HS-5 (cell line): ENCODE data around the gene RNU6-9.
"Not testable (repeated sequence)": the region's sequence is repeated elsewhere in the genome, so short reads cannot be mapped to it uniquely, and the experiment has no call there.

Source experiments
- DNase-seq: peaks from one replicate; pipeline ENCODE4 v3.0.0-alpha.2; 2012; ENCODE audit warnings: low read depth

RNU6-9 gene

DNA sequence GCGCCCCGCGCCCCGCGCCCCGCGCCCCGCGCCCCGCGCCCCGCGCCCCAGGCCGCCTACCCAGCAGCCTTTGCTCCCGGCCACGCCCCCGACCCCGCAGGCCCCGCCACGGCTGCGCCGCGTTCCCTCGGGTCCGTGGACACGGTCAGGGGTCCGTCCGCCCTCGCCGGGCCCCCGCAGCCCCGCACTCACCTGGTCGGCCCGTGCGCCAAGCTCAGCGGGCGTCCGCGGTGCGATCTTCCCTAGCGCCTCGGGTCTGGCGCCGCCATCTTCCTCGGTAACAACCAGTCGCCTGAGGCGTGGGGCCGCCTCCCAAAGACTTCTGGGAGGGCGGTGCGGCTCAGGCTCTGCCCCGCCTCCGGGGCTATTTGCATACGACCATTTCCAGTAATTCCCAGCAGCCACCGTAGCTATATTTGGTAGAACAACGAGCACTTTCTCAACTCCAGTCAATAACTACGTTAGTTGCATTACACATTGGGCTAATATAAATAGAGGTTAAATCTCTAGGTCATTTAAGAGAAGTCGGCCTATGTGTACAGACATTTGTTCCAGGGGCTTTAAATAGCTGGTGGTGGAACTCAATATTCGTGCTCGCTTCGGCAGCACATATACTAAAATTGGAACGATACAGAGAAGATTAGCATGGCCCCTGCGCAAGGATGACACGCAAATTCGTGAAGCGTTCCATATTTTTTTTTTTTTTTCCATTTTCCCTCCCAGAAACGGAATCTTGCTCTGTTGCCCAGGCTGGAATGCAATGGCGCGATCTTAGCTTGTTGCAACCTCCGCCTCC, at the start of gene RNU6-9, which contains the start of gene MED16:
Gene RNU6-9, plus strand, starts transcription at position 591 of the 796 bp plus-strand sequence.
Gene MED16, minus strand, starts transcription at position 294 of the 796 bp plus-strand sequence. CDS start 2,056 bp downstream, outside the sequence.
- DNase-seq = peak; percentile 86

GRCh38 chr19:843836-844545, 49.3 kb upstream of the RNU6-9 start:
- no peak for DNase-seq

- no peak for DNase-seq
Observed at GRCh38 chr19:844546-844971, 48.7 kb upstream of the RNU6-9 start.

DNA sequence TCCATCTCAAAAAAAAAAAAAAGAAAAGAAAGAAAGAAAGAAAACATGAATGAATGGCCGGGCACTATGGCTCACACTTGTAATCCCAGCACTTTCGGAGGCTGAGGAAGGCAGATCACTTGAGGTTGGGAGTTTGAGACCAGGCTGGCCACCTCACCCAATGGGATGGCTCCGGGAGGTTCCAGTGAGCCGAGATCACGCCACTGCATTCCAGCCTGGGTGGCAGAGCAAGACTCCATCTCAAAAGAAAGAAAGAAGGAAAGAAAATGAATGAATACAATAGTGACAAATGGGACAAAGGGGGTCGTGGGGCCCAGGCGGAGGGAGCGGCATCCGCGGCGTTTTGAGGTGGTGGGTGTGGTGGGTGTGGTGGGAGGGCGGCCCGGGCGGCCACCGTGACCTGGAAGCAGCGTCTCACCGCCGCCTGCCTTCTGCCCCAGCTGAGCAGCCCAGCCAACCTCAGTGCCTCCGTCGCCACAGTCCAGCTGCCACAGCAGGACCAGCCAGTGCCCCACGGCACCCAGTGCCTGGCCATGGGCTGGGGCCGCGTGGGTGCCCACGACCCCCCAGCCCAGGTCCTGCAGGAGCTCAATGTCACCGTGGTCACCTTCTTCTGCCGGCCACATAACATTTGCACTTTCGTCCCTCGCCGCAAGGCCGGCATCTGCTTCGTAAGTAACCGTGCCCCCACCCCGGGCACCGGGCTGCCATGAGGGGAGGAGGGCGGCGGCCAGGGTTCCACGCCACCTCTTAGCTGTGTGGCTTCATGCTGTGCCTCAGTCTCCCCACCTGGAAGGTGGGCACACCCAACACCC, 47.4 kb upstream of the RNU6-9 start:
- DNase-seq = no peak

GRCh38 chr19:848386-848921, 44.8 kb upstream of the RNU6-9 start:
- no peak for DNase-seq

- not testable (repeated sequence) for DNase-seq
Observed at GRCh38 chr19:849195-849594, 44.1 kb upstream of the RNU6-9 start.

- no peak for DNase-seq
Observed at GRCh38 chr19:850221-850978, 42.9 kb upstream of the RNU6-9 start.

DNA sequence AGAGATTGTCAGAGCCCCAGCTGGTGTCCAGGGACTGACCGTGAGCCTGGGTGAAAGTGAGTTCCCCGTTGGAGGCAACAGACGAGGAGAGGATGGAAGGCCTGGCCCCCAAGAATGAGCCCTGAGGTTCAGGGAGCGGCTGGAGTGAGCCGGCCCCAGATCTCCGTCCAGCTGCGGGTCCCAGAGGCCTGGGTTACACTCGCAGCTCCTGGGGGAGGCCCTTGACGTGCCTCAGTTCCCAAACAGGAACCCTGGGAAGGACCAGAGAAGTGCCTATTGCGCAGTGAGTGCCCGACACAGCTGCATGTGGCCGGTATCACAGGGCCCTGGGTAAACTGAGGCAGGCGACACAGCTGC, 42.3 kb upstream of the RNU6-9 start:
- DNase-seq = no peak

DNA sequence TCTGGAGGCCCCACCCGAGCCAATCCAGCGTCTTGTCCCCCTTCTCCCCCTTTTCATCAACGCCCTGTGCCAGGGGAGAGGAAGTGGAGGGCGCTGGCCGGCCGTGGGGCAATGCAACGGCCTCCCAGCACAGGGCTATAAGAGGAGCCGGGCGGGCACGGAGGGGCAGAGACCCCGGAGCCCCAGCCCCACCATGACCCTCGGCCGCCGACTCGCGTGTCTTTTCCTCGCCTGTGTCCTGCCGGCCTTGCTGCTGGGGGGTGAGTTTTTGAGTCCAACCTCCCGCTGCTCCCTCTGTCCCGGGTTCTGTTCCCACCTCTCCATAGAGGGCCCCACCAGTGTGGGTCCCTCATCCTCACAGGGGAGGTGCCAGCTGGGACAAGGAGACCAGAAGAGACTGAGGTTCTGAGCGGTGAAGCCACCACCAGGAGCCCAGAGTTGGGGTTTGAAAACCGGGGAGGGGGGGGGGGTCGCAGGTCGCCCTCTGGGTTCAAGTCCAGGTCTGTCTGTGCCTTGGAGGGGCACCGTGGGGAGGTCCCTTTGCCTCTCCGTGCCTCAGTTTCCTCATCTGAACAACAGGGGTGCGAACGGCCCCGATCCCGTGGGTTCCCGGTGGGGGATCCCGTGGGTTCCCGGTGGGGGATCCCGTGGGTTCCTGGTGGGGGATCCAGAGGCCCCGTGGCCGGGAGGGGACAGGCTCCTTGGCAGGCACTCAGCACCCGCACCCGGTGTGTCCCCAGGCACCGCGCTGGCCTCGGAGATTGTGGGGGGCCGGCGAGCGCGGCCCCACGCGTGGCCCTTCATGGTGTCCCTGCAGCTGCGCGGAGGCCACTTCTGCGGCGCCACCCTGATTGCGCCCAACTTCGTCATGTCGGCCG, 40.9 kb upstream of the RNU6-9 start, which contains the start of gene ELANE:
Gene ELANE, plus strand, starts transcription at position 168 of the 878 bp plus-strand sequence. Its CDS starts 26 bp downstream, at position 194.
- no peak for DNase-seq

GRCh38 chr19:853014-853585, 40.2 kb upstream of the RNU6-9 start:
- DNase-seq = no peak

DNA sequence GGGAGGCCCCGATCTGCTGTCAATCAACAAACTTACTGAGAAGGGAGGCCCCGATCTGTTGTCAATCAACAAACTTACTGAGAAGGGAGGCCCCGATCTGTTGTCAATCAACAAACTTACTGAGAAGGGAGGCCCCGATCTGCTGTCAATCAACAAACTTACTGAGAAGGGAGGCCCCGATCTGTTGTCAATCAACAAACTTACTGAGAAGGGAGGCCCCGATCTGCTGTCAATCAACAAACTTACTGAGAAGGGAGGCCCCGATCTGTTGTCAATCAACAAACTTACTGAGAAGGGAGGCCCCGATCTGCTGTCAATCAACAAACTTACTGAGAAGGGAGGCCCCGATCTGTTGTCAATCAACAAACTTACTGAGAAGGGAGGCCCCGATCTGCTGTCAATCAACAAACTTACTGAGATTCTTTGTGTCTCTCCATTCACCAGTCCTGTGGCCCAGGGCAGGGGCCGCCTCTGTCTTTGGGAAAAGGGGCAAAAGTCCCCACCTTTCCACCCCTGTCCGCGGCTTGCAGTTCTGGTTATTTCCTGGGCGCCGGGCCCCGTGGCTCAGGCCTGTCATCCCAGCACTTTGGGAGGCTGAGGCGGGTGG, 39.6 kb upstream of the RNU6-9 start:
- DNase-seq = not testable (repeated sequence)

DNA sequence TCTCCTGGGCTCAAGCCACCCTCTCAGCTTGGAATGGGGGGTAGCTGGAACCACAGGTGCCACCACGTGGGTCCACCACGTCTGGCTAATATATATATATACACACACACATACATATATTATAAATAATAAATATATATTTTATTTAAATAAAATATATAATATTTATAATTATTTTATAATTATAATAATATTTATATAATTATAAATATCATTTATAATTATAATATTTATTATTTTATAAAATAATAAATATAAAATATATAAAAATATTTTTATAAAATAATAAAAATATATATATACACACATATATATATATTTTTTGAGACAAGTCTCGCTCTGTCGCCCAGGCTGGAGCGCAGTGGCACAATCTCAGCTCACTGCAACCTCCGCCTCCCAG, 38.7 kb upstream of the RNU6-9 start:
- DNase-seq = no peak

DNA sequence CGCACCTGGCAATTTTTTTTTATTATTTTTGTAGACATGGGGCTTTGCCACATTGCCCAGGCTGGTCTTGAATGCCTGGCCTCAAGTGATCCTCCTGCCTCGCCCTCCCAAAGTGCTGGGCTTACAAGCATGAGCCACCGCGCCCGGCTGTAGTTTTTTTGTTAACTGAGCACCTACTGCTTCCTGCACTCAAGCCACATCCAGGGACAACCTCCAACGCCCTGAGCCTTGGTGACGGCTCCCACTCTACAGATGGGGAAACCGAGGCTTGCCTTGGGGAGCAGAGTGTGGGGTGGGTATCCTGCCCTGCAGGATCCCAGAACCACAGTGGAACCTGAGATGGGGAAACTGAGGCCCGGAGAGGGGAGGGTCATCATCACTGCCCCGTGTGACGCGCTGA, 38.1 kb upstream of the RNU6-9 start:
- DNase-seq = no peak

- DNase-seq = no peak
Observed at GRCh38 chr19:855566-856120, 37.6 kb upstream of the RNU6-9 start.

GRCh38 chr19:858284-858683, 35.0 kb upstream of the RNU6-9 start:
- no peak for DNase-seq

- DNase-seq = no peak
Observed at GRCh38 chr19:858868-859843, 34.1 kb upstream of the RNU6-9 start, which contains the start of gene CFD. CFD (plus strand) TSS chr19:859664; CDS start chr19:859690, 26 bp downstream.

DNA sequence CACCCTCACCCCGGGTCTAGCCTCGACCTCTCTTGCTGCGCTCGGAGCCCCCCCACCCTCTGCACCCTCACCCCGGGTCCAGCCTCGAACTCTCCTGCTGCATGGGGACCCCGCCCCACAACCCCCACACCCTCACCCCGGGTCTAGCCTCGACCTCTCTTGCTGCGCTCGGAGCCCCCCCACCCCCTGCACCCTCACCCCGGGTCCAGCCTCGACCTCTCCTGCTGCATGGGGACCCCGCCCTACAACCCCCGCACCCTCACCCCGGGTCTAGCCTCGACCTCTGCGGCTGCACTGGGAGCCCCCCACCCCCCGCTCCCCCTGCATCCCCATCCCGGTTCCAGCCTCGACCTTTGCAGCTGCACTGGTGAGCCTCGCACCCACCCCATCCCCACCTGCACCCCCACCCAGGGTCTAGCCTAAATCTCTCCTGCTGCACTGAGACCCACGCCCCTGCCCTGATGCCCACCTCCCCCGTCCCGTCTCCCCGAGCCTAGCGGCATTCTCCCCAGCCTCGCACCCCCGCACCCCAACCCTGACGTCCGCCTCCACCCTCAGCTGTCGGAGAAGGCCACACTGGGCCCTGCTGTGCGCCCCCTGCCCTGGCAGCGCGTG, 32.0 kb upstream of the RNU6-9 start:
- DNase-seq = no peak
